Lower leg skin (tissue), 4 donors: ENCODE results near the gene DNAL4. TPM values are rescaled to one million over a fixed set of nuclear protein-coding genes. Genes with fewer than 3 reads are reported as not detected.

Experiments
- DNase-seq, 2 donors: peaks; one replicate each; pipeline ENCODE4 v3.0.0-alpha.2; 2019; ENCODE audit warnings: low spot score in 2 of 2
- H3K4me3 ChIP-seq: fragments of 200-600 bp; sonication (generic); 2 replicates; pipeline ENCODE4 v1.5.1; 2017; ENCODE audit warnings: mild to moderate bottlenecking, low read depth; ENCODE audit not compliant: poor library complexity, severe bottlenecking
- POLR2A ChIP-seq, 2 donors: fragments of 450-650 bp; IDR thresholded peaks; one replicate each; pipeline ENCODE4 v1.6.1; 2016 to 2017; ENCODE audit warnings: antibody characterized with exemption in 2 of 2, mild to moderate bottlenecking in 1 of 2, moderate library complexity in 1 of 2
- WGBS, 2 donors: methylation state at CpG; one replicate each; pipeline ENCODE4 v1.1.5; 2018; 5-methylcytosine and 5-hydroxymethylcytosine counted together
- intact Hi-C: fragments of 100-400 bp; cut with DNase I; formaldehyde crosslinking; loops from one replicate; pipeline ENCODE4 v1.15.0; 2023; ENCODE audit warnings: low total_unique reads
- total RNA-seq, 4 donors: library from RNA; depleted of rRNA; stranded (reverse); fragments of >200 nt; gene quantifications; one replicate each; pipeline ENCODE4 v1.1.0, GENCODE V29; 2016
- TF ChIP-seq, protein P1 (sequence below), 3 donors: fragments of 450-650 bp; IDR thresholded peaks; one replicate each; pipeline ENCODE4 v1.5.1; 2016; ENCODE audit warnings: antibody characterized with exemption in 3 of 3, mild to moderate bottlenecking in 3 of 3, moderate library complexity in 2 of 3

DNAL4 gene, protein sequence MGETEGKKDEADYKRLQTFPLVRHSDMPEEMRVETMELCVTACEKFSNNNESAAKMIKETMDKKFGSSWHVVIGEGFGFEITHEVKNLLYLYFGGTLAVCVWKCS
- 10 to 100 TPM; 15.3 to 24.2 (median 23.7) TPM for total RNA-seq

DNA sequence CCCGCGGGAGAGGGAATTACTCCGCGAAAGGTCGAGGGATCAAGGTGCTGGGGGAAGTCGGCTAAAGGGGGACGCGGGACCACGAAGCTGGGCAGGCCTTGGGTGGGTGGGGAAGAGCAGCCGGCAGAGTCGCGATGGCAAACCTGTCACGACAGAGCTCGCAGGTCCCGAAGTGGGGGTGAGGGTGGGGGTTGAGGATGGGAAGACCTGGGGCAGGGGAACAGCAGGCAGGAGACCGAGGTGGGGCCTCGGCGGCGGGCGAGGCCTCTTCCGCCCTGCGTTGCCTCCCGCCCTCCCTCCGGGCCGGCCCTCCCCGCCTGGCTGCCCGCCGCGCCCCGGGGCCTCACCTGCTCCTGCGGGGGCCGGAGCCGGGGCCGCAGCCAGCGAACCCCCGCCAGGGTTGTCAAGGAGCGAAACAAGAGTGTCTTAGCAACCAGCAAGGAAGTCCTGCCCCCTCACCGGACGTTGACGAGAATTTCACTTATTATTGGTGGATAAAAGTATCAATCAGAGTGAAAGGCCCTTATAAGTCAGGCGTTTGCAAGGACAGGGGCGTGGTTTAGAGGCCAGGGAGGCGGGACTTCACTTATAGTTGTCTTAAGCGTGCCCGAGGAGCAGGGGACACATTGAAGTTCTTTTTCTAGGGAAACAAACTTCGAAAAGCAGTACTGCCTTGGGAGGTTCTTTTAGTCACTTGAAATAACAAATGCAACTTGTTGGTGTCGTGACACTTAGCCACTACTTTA lies at the start of gene DNAL4:
DNAL4 (minus strand) TSS at position 423 of the 746 bp plus-strand sequence. CDS start 11,412 bp downstream, outside the sequence.
- WGBS, 2 donors: 0 to 1% methylated on average over 45 to 47 of the region's 47 CpGs
- intact Hi-C loops: no loop called here
- H3K4me3 ChIP-seq: peak within 1 kb of the TSS; percentile 59
- peak; percentile 98 to 99 for DNase-seq
- no peak for TF ChIP-seq POLR2A (IDR thresholded peaks at IDR 0.05)
- TF ChIP-seq, protein P1, sequence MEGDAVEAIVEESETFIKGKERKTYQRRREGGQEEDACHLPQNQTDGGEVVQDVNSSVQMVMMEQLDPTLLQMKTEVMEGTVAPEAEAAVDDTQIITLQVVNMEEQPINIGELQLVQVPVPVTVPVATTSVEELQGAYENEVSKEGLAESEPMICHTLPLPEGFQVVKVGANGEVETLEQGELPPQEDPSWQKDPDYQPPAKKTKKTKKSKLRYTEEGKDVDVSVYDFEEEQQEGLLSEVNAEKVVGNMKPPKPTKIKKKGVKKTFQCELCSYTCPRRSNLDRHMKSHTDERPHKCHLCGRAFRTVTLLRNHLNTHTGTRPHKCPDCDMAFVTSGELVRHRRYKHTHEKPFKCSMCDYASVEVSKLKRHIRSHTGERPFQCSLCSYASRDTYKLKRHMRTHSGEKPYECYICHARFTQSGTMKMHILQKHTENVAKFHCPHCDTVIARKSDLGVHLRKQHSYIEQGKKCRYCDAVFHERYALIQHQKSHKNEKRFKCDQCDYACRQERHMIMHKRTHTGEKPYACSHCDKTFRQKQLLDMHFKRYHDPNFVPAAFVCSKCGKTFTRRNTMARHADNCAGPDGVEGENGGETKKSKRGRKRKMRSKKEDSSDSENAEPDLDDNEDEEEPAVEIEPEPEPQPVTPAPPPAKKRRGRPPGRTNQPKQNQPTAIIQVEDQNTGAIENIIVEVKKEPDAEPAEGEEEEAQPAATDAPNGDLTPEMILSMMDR (IDR thresholded peaks at IDR 0.05): no peak

DNA sequence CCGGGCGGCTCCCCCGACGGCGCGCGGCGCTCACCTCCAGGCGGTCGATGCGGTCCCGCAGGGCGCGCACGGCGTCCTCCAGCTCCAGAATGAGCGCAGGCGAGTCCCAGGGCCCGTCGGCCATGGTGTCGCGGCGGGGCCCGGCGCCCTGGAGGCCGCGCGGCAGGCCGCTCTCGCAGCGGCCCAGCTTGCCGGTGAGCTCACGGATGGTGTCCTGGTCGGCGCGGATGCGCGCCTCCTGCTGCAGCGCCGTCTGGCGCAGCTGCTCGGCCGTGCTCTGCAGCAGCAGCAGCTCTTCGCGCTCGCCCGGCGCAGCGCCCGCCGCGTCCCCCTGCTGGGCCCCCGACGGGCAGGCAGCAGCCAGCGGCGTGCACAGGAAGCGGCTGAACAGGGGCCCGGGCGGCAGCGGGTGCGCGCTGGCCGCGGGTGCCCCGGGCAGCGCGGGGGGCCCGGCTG lies 49.3 kb upstream of the DNAL4 start:
- intact Hi-C loops: no loop called here
- no peak overlapping the region for H3K4me3 ChIP-seq
- no peak for DNase-seq
- TF ChIP-seq POLR2A (IDR thresholded peaks at IDR 0.05): no peak
- TF ChIP-seq, protein P1 (IDR thresholded peaks at IDR 0.05): no peak
- 5% methylated on average over 4 of the region's 68 CpGs; no CpG with 5 or more reads in 1 of the 2 donors for WGBS, 2 donors

DNA sequence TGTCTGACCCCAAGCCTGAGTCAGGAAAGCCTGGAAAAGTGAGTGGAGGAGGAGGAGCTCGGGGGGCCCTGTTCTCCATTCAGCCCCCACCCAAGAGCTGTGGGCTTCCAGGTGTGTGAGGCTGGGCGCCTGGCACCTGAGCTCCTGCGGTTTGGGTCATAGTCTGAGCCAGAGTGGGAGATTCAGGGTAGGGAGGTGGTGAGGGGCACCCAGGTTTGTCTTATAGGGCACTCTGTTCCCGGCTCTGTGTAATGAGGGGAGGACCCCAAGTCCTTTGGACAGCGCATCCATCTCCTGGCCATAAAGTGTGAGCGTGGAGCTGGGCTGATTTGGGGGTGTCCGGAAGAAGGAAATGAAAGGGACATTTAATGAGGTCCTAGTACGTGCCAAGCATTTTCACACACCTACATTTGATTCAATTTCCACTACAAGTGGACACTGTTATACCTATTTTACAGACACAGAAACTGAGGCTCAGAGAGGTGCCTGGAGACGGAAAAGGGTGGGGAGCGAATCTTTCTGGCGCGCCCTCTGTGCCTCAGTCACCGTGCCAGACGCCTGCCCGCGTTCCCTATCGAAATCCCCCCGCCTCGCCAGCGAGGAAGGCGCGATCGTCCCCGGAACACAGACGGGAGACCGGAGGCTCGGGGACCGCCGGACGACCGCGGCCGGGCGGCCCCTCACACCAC lies 48.7 kb upstream of the DNAL4 start:
- TF ChIP-seq, protein P1 (IDR thresholded peaks at IDR 0.05): no peak
- intact Hi-C loops: no loop called here
- no peak overlapping the region for H3K4me3 ChIP-seq
- no peak for DNase-seq
- WGBS, 2 donors: 24 to 53% methylated on average over 12 to 32 of the region's 34 CpGs

DNA sequence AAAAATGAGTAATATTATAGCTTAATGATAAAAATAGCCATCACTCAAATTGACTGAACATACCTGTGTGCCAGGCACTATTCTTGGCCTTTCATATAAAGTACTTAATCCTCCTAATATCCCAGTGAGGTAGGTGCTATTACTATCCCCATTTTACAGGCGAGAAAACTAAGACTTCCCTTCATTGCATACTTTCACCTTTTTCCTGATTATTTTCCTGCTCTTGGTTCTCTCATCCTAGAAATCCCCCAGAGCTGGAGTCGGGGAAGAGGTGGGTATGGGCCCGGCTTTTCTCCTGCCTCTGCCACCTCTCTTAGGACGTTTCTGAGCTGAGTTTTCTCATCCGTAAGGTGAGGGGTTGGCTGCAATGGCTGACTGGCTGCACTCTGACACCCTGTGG lies 47.7 kb upstream of the DNAL4 start:
- H3K4me3 ChIP-seq: no peak overlapping the region
- no peak for DNase-seq
- intact Hi-C loops: no loop called here
- WGBS, 2 donors: 72 to 73% methylated on average over 5 of the region's 5 CpGs
- TF ChIP-seq, protein P1 (IDR thresholded peaks at IDR 0.05): no peak
- no peak for TF ChIP-seq POLR2A (IDR thresholded peaks at IDR 0.05)

DNA sequence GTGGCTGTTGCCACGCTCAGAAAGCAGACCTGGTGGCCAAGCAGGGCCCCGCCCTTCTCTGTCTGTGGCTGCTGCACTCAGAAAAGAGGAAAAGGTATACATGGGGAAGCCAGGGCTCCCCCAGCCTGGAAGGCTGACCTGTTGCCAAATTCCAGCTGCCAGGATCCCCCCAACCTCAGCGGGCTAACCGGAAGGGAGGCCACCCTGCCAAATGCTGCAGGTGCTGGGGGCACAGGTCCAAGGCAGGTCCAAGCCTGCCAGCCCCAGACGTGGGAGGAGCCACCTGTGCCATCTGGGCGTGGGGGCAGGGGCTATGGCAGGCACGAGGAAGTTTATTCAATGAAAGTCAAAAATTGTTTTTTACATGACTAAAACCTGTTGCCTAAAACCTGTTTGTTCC lies 47.3 kb upstream of the DNAL4 start:
- WGBS, 2 donors: 28 to 43% methylated on average over 7 of the region's 7 CpGs
- intact Hi-C loops: no loop called here
- H3K4me3 ChIP-seq: no peak overlapping the region
- TF ChIP-seq POLR2A (IDR thresholded peaks at IDR 0.05): no peak
- TF ChIP-seq, protein P1 (IDR thresholded peaks at IDR 0.05): no peak
- DNase-seq: no peak
